Panc1 (cell line): ENCODE measurements around the gene AHDC1. TPM values are rescaled to one million over a fixed set of nuclear protein-coding genes. Genes with fewer than 3 reads are reported as not detected.
A peak's percentile ranks its signal among the peaks of the same experiment; 100 is the strongest.
"Not testable (repeated sequence)": the region's sequence is repeated elsewhere in the genome, so short reads cannot be mapped to it uniquely, and the experiment has no call there.

Source experiments
- ATAC-seq: fragments of 200-7000 bp; cut with Tn5 transposase; 2 replicates; pipeline ENCODE4 v1.9.1; 2020; ENCODE audit warnings: mild to moderate bottlenecking, moderate library complexity
- BruUV-seq: library from RNA; stranded (reverse); fragments of 400-500 nt; replicated peaks from 2 replicates; lab custom pipeline; 2021; lab: Mats Ljungman, UMichigan
- CTCF ChIA-PET: fragments of 300-600 bp; sonication (Branson Sonifier 250); formaldehyde crosslinking; loops from one replicate; lab custom pipeline; 2022; ENCODE audit warnings: antibody characterized with exemption; lab: Charles Lee
- POLR2A ChIA-PET: fragments of 300-600 bp; sonication (Branson Sonifier 250); formaldehyde crosslinking; loops from one replicate; lab custom pipeline; 2022; ENCODE audit warnings: antibody characterized with exemption; lab: Charles Lee
- DNase-seq: peaks from one replicate; pipeline ENCODE4 v3.0.0-alpha.2; 2010; ENCODE audit warnings: low read depth, low spot score
- H3K27ac ChIP-seq: 2 replicates; pipeline ENCODE4 v1.5.1; 2011; ENCODE audit warnings: mild to moderate bottlenecking, low read length, inconsistent platforms
- H3K27me3 ChIP-seq: fragments of 200-500 bp; sonication (Bioruptor generic); 2 replicates; pipeline ENCODE4 v1.6.0; 2014; ENCODE audit warnings: low read length, inconsistent platforms; ENCODE audit not compliant: control insufficient read depth, insufficient read depth
- H3K36me3 ChIP-seq: fragments of 200-500 bp; sonication (Bioruptor generic); 2 replicates; pipeline ENCODE4 v1.5.1; 2014; ENCODE audit warnings: inconsistent platforms, mild to moderate bottlenecking, low read length, moderate library complexity; ENCODE audit not compliant: control insufficient read depth, insufficient read depth
- H3K4me1 ChIP-seq: 2 replicates; pipeline ENCODE4 v1.5.1; 2011; ENCODE audit warnings: inconsistent platforms, mild to moderate bottlenecking, low read length, moderate library complexity; ENCODE audit not compliant: control insufficient read depth, insufficient read depth
- H3K4me3 ChIP-seq, 2 experiments: 2 replicates each; pipeline ENCODE4 v1.5.1; 2011 to 2012; ENCODE audit warnings: low read depth in 2 of 2, low read length in 2 of 2, mild to moderate bottlenecking in 2 of 2, inconsistent platforms in 1 of 2, moderate library complexity in 1 of 2
- H3K9me3 ChIP-seq: fragments of 200-500 bp; sonication (Bioruptor generic); 2 replicates; pipeline ENCODE4 v1.5.1; 2014; ENCODE audit warnings: low read depth, mild to moderate bottlenecking, inconsistent platforms, low read length, moderate library complexity; ENCODE audit not compliant: control insufficient read depth, insufficient read depth
- CTCF ChIP-seq: fragments of 450-650 bp; IDR thresholded peaks from 2 replicates; pipeline ENCODE4 v1.5.1; 2017; ENCODE audit warnings: mild to moderate bottlenecking
- POLR2AphosphoS5 ChIP-seq: IDR thresholded peaks from 2 replicates; pipeline ENCODE4 v1.6.1; 2012; ENCODE audit warnings: mild to moderate bottlenecking, low read depth, low read length, moderate library complexity
- SIN3A ChIP-seq: IDR thresholded peaks from 2 replicates; pipeline ENCODE4 v1.6.1; 2012; ENCODE audit warnings: low read depth, mild to moderate bottlenecking, low read length, moderate library complexity, borderline replicate concordance; ENCODE audit not compliant: insufficient read depth
- TCF7L2 ChIP-seq: IDR thresholded peaks from 2 replicates; pipeline ENCODE4 v1.6.1; 2011; ENCODE audit warnings: mild to moderate bottlenecking, low read depth, low read length, inconsistent platforms
- in situ Hi-C: cut with HindIII; loops from 2 replicates; pipeline ENCODE4 v1.10.0; 2016; ENCODE audit warnings: low sequenced_read_pairs, low pct_unique_long_range_greater_than_20kb
- intact Hi-C: fragments of 100-400 bp; cut with micrococcal nuclease; formaldehyde crosslinking; loops from one replicate; pipeline ENCODE4 v1.10.0; 2022; ENCODE audit not compliant: unreplicated experiment
- total RNA-seq: library from RNA; stranded (reverse); gene quantifications from one replicate; pipeline ENCODE4 v1.2.1, GENCODE V29; 2021; ENCODE audit not compliant: unreplicated experiment
- TF ChIP-seq, protein P1 (sequence below), 2 experiments: IDR thresholded peaks; 2 replicates each; pipeline ENCODE4 v1.6.1; 2011 to 2012; ENCODE audit warnings: low read depth in 2 of 2, control low read depth in 1 of 2, low read length in 1 of 2, mild to moderate bottlenecking in 1 of 2, moderate library complexity in 1 of 2; ENCODE audit not compliant: insufficient read depth in 1 of 2

The AHDC1 gene
- total RNA-seq, 1 experiment from 2014 or later = 47.1 TPM

DNA sequence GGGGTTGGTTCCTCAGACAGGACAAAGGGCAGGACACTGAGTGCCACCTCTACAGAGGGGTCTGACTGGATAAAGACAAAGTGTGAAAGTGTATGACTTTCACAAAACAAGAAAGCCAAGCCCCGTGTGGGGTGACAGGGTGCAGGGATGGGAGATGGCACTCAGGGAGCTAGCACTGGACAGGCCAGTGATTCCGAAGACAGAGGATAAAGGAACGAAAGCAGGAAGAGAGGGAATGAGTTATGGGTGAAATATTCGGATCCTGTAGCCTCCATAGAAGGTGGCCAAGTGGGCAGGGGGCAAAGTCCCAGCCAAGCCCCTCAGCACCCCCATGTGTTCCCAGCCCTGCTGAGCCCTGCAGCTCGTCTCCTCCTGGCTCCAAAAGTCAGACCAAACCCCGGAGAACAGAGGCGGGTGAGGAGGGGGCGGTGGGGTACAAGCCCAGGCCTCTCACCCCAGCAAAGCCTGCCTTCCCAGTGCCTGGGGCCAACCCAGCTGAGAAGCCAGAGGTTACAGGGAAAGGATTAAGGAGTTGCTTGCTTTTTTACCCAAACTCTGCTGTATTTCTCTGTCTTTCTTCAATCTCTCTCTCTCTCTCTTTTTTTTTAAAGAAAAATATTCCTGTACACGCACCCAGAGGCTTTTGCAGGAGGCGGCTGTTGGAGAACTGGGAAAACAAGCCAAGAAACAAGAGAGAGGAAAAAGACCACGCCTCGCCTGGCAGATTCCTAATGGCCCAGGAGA lies 99.9 kb downstream of the AHDC1 start:
- Histone ChIP-seq H3K4me1 (peaks cover 13% of the 10 kb centered on the region), H3K4me3 (no peak overlapping the region), H3K9me3 (no peaks in the 10 kb centered on the region), H3K27me3 (no peaks in the 10 kb centered on the region), H3K36me3 (no peaks in the 10 kb centered on the region), H3K27ac (peak overlapping the region; percentile 71)
- in situ Hi-C loops = no loop called here
- no peak for DNase-seq
- intact Hi-C loops = no loop called here
- ChIA-PET POLR2A (no interaction called here), CTCF (no interaction called here)
- no peak for TF ChIP-seq CTCF
- TF ChIP-seq, protein P1, sequence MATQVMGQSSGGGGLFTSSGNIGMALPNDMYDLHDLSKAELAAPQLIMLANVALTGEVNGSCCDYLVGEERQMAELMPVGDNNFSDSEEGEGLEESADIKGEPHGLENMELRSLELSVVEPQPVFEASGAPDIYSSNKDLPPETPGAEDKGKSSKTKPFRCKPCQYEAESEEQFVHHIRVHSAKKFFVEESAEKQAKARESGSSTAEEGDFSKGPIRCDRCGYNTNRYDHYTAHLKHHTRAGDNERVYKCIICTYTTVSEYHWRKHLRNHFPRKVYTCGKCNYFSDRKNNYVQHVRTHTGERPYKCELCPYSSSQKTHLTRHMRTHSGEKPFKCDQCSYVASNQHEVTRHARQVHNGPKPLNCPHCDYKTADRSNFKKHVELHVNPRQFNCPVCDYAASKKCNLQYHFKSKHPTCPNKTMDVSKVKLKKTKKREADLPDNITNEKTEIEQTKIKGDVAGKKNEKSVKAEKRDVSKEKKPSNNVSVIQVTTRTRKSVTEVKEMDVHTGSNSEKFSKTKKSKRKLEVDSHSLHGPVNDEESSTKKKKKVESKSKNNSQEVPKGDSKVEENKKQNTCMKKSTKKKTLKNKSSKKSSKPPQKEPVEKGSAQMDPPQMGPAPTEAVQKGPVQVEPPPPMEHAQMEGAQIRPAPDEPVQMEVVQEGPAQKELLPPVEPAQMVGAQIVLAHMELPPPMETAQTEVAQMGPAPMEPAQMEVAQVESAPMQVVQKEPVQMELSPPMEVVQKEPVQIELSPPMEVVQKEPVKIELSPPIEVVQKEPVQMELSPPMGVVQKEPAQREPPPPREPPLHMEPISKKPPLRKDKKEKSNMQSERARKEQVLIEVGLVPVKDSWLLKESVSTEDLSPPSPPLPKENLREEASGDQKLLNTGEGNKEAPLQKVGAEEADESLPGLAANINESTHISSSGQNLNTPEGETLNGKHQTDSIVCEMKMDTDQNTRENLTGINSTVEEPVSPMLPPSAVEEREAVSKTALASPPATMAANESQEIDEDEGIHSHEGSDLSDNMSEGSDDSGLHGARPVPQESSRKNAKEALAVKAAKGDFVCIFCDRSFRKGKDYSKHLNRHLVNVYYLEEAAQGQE (IDR thresholded peaks at IDR 0.05; ENCODE audit: insufficient read depth in 1 of 2, low read depth in 2 of 2, low read length in 1 of 2) = no peak
- no peak for TF ChIP-seq TCF7L2
- TF ChIP-seq POLR2AphosphoS5 = no peak
- no peak for TF ChIP-seq SIN3A
- ATAC-seq = 0 out of 2 replicates have a peak, but pooled peaks have one; percentile 14
- no TSS peak for BruUV-seq

GRCh38 chr1:27503033-27503432 lies 100.9 kb downstream of the AHDC1 start:
- in situ Hi-C loops = no loop called here
- H3K36me3 ChIP-seq = no peaks in the 10 kb centered on the region
- CTCF ChIA-PET = no interaction called here
- POLR2A ChIA-PET = no interaction called here
- DNase-seq (no peak), ATAC-seq (no peak)
- TF ChIP-seq CTCF = no peak
- H3K27ac ChIP-seq = no peak overlapping the region
- intact Hi-C loops = no loop called here
- no peaks in the 10 kb centered on the region for H3K27me3 ChIP-seq
- H3K4me3 ChIP-seq = no peak overlapping the region
- H3K4me1 ChIP-seq = peaks cover 13% of the 10 kb centered on the region
- BruUV-seq = no TSS peak
- H3K9me3 ChIP-seq = no peaks in the 10 kb centered on the region

GRCh38 chr1:27501159-27501558 lies 102.8 kb downstream of the AHDC1 start:
- H3K4me3 ChIP-seq, in situ Hi-C loops, H3K27me3 ChIP-seq, DNase-seq, H3K27ac ChIP-seq, ATAC-seq, H3K9me3 ChIP-seq, POLR2A ChIA-PET, CTCF ChIA-PET, intact Hi-C loops, BruUV-seq, H3K36me3 ChIP-seq: not testable (repeated sequence)
- H3K4me1 ChIP-seq = peaks cover 17% of the 10 kb centered on the region
